ENCODE results near the gene PARP3.

PARP3 gene

DNA sequence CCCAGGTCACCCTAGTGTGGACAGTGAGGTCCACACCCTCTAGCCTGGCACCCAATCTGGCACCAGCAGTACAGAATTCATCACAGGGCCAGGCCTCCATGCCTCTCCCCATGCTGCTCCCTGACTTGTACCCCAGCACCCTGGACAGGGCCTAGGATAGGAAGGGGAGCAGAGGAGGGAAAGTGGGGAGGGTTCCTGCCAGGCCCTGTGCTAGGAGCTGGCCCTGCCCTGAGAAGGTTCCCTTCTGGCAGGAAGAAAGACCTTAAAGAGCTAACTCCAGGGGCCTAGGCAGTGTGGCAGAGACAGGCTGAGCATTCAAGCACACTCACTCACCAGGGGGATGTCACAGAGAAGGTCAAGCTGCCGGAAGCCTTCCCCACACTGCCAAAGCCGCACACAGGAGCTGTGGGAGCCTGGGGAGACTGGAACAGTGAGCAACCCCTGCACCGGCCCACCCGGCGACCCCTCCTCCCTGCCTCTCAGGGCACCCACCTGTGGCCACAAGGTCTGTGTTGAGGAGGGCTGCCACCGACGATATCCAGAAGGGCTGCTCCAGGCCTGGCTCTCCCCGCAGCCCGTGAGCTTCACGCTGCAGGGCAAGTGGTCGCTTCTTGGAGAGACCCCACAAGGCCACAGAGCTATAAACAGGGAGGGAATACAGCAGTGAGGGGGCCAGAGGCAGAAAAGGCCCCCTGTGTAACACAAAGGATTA is 7.9 kb upstream of the PARP3 start:
- DNase-seq = no peak

GRCh38 chr3:51934991-51935885 is 6.9 kb upstream of the PARP3 start:
- no peak for DNase-seq

GRCh38 chr3:51935886-51936755 is 6.0 kb upstream of the PARP3 start:
- no peak for DNase-seq

- no peak for DNase-seq
Observed at GRCh38 chr3:51937014-51937413, 5.1 kb upstream of the PARP3 start.

DNA sequence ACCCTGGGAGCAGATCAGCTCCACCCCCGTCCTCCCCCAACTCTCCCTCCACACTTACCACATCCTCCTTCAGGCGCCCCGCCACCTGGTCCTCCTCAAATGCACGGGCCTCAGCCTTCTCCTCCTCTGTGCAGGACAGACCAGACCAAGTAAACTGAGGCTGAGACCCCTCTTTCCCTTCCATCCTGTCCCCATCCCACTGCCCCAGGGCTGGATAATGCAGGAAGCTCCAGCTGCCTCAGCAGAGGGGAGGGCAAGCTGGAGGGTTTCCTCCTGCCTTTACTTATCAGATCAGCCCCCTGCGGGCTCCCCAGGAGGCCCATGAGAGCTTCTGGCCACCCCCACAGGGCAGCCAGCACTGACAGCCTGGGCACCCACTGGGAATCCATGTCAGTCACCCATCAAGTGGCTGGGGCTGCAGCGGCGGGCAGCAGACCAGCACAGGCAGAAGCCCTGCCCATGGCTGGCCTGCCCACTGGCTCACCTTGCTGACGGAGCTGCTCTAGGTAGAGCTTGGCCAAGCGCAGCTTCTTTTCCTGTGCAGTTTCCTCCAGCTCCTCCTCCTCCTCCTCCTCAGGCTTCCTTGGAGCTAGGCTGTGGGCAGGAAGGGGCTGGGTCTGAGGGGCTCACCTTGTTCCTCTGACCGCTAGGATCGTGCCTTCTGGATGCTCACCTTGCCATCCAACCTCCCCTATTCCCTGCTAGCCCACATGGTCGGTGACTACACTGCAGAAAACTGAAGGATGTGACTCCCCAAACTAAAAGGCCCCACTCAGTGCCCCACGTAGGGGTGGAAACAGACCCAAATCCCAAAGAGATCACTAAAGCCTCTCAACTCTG is 4.3 kb upstream of the PARP3 start:
- no peak for DNase-seq

DNA sequence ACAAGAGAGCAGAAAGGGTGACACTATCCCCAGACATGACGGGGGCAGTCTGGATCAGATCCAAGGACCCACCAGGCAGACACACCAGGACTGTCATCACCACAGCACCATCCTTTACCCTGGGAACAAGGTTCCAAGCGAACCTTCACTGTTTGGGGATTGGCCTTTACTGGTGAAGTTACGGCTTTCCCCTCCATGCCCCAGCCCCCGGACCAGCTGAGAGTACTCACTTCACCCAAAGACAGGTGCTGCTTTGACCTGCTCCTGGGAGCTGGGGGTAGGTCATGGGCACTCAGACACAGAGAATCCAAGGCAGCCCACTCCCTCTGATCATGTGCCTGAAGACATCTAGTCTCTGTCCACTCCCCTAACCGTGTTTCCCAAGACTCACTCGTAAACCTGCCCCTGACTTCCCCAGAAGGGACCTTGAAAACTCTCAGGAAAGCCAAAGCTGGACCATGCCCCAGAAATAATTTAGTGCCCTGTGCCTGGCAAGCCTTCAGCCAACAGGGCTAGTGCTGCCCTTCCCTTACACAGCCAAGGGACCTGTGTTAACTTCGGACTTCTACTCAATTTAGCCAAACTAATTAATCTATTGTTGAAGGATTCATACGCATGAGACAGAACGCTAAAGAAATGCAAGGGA is 3.3 kb upstream of the PARP3 start:
- DNase-seq = no peak

DNA sequence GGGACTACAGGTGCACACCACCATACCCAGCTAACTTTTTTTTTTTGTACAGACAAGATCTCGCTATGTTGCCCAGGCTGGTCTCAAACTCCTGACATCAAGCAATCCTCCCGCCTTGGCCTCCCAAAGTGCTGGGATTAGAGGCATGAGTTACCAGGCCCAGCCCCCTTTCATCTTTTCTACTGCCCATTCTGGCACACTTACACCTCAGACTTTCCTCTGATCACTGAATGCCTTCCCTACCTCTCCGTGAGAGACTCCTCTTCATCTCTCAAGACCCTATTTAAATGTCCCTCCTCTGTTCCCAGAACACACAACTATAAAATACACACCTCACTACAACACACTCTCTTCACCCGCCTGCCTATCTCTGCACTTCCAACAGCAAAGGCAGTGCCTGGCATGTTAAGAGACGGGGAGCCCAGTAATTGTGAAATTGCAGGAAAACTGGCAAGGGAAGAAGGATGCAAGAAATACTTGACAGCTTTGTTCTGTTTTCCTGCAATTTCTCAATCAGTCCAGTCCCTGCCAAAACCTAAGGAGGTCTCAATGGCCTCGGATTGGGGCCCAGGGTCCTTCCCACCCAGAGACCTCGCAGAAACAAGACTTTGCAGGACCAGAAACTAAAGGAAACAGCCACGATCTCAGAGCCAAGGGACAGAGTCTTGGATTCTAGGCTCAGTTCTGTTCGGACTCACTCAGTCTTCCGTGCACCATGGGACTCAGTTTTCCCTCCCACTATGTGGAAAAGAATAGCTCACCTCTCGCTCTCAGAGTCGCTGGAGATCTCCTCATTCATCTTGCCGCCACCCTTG is 1.3 kb upstream of the PARP3 start:
- DNase-seq = no peak

DNA sequence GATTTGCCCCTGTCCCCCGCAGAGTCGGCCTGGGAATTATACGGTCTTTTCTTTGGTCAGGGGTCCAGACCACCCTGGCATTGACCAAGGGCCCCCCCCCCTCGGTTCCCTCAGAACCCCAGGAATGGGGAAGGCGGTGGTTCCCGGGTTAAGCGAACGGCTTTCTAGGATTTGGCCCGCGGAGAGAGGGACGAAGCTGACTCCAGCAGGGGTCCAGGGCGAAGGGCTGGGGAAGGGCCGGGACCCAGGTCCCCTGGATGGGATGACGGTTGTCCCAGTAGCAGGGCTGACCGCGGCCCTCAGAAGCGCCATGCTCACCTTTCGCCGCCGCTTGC is 733 bp upstream of the PARP3 start:
- no peak for DNase-seq

- DNase-seq = no peak
Observed at GRCh38 chr3:51942603-51943450, 664 bp downstream of the PARP3 start.

GRCh38 chr3:51943451-51944391 is 1.6 kb downstream of the PARP3 start:
- DNase-seq = no peak

DNA sequence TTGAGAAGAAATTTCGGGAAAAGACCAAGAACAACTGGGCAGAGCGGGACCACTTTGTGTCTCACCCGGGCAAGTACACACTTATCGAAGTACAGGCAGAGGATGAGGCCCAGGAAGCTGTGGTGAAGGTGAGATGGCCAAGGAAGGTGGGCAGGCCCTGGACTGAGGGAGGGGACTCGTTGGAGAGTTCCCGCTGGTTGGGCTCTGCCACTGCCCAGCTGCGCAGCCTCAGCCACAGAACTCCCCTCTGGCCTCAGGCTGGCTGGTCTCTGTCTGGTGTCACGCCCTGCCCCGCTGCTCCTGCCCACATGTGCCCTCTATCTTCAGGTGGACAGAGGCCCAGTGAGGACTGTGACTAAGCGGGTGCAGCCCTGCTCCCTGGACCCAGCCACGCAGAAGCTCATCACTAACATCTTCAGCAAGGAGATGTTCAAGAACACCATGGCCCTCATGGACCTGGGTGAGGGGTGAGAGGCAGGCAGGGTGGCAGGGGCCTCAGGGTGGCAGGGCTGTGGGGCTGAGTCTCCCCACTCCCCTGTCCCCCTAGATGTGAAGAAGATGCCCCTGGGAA is 2.4 kb downstream of the PARP3 start:
- DNase-seq = no peak

- no peak for DNase-seq
Observed at GRCh38 chr3:51945031-51945840, 3.1 kb downstream of the PARP3 start.

GRCh38 chr3:51945926-51946705 is 4.0 kb downstream of the PARP3 start:
- no peak for DNase-seq

GRCh38 chr3:51946796-51947195 is 4.6 kb downstream of the PARP3 start:
- DNase-seq = no peak

- DNase-seq = no peak
Observed at GRCh38 chr3:51947215-51947900, 5.2 kb downstream of the PARP3 start.

DNA sequence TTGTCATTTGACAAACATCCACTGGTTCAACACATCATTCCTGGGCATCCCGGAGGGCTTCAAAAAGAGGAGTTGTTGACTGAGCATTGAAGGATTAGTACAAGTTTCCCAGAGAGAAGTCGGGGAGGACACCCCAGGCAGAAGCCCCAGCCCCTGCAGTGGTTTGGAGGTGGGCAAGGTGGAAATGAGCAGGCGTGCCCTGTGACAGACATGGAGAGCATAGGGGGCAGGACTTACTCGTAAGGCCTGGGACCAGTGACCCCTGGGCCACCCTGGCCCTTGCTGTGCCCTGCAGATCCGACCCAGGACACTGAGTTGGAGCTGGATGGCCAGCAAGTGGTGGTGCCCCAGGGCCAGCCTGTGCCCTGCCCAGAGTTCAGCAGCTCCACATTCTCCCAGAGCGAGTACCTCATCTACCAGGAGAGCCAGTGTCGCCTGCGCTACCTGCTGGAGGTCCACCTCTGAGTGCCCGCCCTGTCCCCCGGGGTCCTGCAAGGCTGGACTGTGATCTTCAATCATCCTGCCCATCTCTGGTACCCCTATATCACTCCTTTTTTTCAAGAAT is 5.9 kb downstream of the PARP3 start:
- no peak for DNase-seq

Measured in NCI-H1930 (cell line).